Frontal cortex (tissue), 4 donors: ENCODE results near the gene ALDH16A1. TPM values are rescaled to one million over a fixed set of nuclear protein-coding genes. Genes with fewer than 3 reads are reported as not detected.
"Not testable (repeated sequence)": the region's sequence is repeated elsewhere in the genome, so short reads cannot be mapped to it uniquely, and the experiment has no call there.

Source experiments
- DNase-seq, 2 donors: peaks; one replicate each; pipeline ENCODE4 v3.0.0; 2012; ENCODE audit warnings: low spot score in 2 of 2
- FAIRE-seq: peaks from 2 replicates; lab custom pipeline; 2012; peaks lifted over from hg19 to GRCh38; lab: Jason Lieb, UNC
- total RNA-seq: library from RNA; depleted of rRNA; stranded (reverse); fragments of >200 nt; gene quantifications from one replicate; pipeline ENCODE4 v1.2.3, GENCODE V29; 2014
- donor health status: control.
- donor health status: control.
- donor health status: control.

The ALDH16A1 gene
- total RNA-seq, 1 donor from 2014 or later, result 11.8 TPM

- no peak for DNase-seq
- no peak for FAIRE-seq
Measured at GRCh38 chr19:49459388-49459787, 6.4 kb downstream of the ALDH16A1 start.

DNA sequence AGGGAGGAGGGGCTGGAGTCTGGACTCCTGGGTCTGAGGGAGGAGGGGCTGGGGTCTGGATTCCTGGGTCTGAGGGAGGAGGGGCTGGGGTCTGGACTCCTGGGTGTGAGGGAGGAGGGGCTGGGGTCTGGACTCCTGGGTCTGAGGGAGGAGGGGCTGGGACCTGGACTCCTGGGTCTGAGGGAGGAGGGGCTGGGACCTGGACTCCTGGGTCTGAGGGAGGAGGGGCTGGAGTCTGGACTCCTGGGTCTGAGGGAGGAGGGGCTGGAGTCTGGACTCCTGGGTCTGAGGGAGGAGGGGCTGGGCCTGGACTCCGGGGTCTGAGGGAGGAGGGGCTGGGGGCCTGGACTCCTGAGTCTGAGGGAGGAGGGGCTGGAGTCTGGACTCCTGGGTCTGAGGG is 8.1 kb downstream of the ALDH16A1 start:
- not testable (repeated sequence) for DNase-seq, FAIRE-seq

DNA sequence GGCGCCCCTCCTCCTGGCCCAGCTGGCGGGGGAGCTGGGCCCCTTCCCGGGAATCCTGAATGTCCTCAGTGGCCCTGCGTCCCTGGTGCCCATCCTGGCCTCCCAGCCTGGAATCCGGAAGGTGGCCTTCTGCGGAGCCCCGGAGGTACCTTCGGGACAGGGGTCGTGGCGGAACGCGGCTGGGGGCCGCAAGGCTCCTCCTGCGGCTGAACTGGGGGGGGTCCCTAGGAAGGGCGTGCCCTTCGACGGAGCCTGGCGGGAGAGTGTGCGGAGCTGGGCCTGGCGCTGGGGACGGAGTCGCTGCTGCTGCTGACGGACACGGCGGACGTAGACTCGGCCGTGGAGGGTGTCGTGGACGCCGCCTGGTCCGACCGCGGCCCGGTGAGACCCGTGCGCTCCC is 8.6 kb downstream of the ALDH16A1 start:
- FAIRE-seq (no peak), DNase-seq (no peak)

DNA sequence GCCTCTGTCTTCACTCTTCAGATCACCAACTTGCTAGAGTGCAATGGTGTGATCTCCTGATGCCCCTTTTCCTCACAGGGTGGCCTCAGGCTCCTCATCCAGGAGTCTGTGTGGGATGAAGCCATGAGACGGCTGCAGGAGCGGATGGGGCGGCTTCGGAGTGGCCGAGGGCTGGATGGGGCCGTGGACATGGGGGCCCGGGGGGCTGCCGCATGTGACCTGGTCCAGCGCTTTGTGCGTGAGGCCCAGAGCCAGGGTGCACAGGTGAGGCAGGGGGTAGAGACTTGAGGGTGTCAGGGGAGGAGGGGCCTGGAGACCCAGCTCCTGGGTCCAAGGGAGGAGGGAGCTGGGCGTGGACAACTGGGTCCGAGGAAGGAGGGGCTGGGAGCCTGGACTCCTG is 9.5 kb downstream of the ALDH16A1 start:
- FAIRE-seq, result no peak
- DNase-seq, result no peak

DNA sequence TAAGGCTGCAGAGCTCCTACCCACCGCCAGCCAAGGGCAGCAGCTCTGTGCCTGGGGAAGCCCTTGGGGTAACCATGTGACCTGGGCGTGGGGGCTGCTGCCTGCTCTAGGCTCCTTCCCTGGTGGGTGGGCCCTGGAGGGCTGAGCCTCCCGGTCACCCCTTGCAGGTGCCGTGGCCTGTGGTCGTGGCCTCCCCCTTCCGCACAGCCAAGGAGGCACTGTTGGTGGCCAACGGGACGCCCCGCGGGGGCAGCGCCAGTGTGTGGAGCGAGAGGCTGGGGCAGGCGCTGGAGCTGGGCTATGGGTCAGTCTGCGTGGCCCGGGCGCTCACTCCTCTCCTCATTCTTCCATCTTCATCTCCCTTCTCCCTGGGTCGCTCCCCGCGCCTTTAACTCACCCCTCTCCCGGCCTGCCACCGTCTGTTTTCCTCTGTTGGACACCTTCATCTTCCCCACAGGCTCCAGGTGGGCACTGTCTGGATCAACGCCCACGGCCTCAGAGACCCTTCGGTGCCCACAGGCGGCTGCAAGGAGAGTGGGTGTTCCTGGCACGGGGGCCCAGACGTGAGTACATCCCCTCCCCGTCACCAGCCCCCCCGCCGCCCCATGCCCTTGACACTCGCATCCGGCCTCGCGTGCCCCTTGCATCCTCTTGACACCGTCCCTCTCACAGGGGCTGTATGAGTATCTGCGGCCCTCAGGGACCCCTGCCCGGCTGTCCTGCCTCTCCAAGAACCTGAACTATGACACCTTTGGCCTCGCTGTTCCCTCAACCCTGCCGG is 11.1 kb downstream of the ALDH16A1 start:
- DNase-seq, result no peak
- FAIRE-seq, result no peak

- FAIRE-seq (no peak), DNase-seq (no peak)
Measured at GRCh38 chr19:49465371-49465770, 12.3 kb downstream of the ALDH16A1 start.

GRCh38 chr19:49468199-49468598 is 15.2 kb downstream of the ALDH16A1 start:
- no peak for DNase-seq
- no peak for FAIRE-seq

GRCh38 chr19:49468746-49469447 is 15.9 kb downstream of the ALDH16A1 start:
- FAIRE-seq (no peak), DNase-seq (no peak)

DNA sequence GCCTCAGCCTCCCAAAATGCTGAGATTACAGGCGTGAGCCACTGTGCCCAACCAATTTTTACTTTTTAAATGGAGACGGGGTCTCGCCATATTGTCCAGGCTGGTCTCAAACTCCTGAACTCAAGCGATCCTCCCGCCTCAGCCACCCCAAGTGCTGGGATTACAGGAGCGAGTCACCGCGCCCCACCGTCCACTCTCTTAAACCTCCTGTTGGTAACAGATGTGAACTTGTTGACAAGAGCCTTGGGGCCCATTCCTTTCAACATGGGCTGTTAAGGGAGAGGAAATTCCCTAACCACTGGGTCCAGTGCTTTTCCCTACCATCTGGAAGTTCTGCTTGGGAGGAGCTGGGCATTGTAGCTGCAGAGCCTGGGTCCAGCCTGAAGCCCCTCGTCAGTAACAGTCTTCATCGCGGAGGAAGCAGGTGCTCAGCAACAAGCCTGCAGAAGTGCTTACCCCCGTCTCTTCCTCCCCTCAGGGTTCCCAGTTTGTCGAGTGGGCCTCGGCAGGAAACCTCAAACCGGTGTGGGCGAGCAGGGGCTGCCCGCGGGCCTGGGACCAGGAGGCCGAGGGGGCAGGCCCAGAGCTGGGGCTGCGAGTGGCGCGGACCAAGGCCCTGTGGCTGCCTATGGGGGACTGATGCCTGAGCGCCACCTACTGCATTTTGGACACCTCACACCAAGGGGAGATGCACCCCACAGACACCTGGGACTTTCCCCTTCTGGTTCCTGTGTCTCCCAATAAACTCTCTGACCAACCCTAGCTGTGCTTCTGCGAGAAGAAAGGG is 17.0 kb downstream of the ALDH16A1 start:
- FAIRE-seq (no peak), DNase-seq (no peak)

- no peak for FAIRE-seq
- DNase-seq, result no peak
Measured at GRCh38 chr19:49470615-49470978, 17.6 kb downstream of the ALDH16A1 start.

DNA sequence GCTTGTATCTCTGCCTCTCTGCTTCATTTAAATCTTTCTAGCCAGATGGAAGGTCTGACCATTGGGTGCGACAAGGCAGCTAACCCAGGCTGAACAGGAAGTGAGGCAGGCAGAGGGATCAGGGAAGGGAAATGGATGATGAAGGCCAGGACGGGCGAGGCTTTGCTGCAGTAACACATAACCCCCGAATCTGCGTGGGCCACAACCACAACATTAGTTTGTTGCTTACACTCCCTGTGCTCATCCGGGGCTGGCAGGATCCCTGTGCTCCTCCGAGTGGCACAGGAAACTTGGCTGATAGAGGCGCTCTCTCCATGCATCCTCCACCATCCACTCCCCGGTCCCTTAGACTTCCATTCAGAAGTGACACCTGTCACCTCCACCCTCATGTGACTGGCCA is 19.9 kb downstream of the ALDH16A1 start:
- no peak for FAIRE-seq

DNA sequence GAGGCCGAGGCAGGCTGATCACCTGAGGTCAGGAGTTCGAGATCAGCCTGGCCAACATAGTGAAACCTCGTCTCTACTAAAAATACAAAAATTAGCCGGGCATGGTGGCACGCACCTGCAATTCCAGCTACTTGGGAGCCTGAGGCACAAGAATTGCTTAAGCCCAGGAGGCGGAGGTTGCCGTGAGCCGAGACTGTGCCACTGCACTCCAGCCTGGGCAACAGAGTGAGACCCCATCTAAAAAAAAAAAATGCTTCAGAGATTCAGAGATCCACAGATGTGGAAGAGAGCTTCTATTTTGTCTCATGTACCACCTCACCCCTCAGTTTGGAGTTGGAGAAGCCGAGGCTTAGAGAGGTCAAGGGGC is 20.5 kb downstream of the ALDH16A1 start:
- not testable (repeated sequence) for FAIRE-seq, DNase-seq

More for the DNA sequence above, 19.9 kb downstream of the ALDH16A1 start:
- DNase-seq, result no peak

GRCh38 chr19:49473868-49474541 is 21.0 kb downstream of the ALDH16A1 start, which contains the start of gene FLT3LG:
Gene FLT3LG, plus strand, starts transcription at chr19:49474215. Its CDS starts 425 bp downstream, at chr19:49474640.
- DNase-seq, result peak; percentile 83 to 95
- no peak for FAIRE-seq

DNA sequence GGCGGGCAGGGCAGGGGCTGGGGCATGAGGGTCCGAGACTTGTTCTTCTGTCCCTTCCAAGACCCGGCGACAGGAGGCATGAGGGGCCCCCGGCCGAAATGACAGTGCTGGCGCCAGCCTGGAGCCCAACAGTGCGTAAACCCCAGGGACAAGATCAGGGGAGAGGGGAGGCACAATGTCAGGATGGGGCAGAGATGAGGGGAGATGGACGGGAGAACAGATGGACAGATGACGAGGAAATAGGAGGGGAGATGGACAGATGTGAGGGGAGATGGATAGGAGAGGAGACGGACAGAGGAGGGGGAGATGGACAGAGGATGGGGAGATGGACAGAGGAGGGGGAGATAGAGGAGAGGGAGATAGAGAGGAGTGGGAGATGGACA is 21.5 kb downstream of the ALDH16A1 start:
- DNase-seq (no peak), FAIRE-seq (no peak)

DNA sequence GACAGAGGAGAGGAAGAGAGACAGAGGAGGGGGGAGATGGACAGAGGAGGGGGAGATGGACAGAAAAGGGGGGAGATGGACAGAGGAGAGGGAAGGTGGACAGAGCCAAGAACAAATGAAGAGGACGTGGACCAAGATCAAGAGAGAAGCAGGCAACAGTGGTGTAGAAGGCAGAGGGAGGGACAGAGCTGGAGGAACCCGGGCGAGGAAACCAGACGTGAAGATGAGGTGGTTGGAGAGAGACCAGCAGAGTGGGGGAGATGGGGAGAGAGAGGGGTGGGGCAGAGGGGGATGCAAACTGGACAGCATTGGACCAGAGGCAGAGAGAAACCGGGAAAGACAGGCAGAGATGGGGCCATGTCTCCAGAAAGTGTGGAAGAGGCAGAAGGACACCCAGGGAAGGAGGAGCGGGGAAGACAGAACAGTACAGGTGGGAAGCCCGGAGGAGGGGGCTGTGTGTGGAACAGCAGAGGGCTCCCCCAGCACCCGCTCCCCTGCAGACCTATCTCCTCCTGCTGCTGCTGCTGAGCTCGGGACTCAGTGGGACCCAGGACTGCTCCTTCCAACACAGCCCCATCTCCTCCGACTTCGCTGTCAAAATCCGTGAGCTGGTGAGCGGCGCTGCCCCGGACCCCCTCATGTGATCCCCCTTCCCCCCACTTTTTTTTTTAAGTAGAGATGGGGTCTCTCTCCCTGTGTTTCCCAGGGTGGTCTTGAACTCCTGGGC is 22.3 kb downstream of the ALDH16A1 start:
- FAIRE-seq (no peak), DNase-seq (no peak)

GRCh38 chr19:49475995-49476880 is 23.2 kb downstream of the ALDH16A1 start:
- DNase-seq (no peak), FAIRE-seq (no peak)

- FAIRE-seq, result no peak
Measured at GRCh38 chr19:49479975-49480628, 27.1 kb downstream of the ALDH16A1 start.

More at GRCh38 chr19:49479975-49480628, 27.1 kb downstream of the ALDH16A1 start:
- no peak for DNase-seq
